HG02610 (cell line): ENCODE results near the gene MLLT3.

Experiments used
- ATAC-seq: cut with Tn5 transposase; IDR thresholded peaks from one replicate; pipeline ENCODE4 v1.9.1; 2021; ENCODE audit warnings: mild to moderate bottlenecking, moderate library complexity; ENCODE audit not compliant: unreplicated experiment

MLLT3 gene

DNA sequence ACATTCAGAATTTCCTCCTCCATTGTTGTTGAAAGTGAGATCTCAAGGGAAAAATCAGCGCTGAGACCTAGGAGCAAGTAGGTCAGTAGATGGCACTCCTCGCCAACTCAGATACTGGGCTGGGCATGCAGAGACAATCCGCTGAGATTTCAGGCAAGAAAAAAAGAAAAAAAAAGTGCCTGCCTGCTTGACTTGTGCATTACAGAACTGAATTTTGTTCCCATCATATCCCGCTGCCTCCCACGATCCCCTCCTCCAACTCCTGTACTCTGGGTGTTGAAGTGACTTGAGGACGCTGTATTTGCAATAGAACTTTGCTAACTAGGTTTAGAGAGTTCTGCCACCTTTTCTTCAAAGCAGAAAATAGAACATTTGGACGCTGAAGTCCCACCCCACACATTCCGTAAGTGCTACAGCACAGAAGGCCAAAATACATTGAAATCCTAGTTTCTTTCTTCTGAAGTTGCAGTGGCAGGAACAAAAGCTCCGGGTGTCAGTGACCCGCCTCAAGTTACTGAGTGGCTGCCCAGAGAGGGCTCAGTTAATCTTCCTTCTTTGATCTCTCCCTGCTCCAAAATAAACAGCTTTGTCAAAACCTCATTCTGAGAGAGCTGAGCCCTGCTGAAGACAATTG is 265.8 kb downstream of the MLLT3 start:
- ATAC-seq = no peak

GRCh38 chr9:20355022-20355421 is 267.3 kb downstream of the MLLT3 start:
- ATAC-seq = peak; percentile 80

DNA sequence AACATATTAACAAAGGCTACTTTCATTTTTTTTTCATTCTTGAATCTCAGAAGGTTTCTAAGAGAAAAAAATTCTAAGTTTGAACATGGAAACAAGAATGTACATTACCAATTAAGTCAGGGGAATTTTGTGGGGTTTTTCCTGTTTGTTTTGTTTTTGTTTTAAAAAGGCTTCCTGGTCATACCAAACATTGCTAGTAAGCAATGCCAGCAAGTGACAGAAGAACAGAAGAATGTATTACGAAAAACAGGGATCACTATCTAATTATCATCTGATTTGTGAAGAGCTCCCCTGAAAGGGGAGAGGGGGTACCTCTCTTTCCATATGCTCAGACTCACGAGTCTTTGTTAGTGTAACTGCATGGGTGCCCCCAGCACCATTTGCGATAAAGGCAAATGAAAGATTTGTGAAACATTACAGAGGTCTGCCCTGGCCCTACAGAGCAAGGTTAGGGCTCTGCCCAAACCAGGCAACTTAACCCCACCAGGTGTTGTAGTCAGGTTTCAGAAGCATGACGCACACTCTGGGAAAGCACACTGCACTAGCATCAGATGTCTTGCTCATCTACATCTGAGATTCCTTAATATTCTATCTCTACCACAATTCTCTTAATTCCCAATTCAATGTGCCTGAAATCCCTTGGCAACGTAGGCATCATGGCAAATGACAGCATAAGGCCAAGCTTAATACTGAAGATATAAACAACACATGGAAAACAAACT is 268.2 kb downstream of the MLLT3 start:
- peak; percentile 30 for ATAC-seq

DNA sequence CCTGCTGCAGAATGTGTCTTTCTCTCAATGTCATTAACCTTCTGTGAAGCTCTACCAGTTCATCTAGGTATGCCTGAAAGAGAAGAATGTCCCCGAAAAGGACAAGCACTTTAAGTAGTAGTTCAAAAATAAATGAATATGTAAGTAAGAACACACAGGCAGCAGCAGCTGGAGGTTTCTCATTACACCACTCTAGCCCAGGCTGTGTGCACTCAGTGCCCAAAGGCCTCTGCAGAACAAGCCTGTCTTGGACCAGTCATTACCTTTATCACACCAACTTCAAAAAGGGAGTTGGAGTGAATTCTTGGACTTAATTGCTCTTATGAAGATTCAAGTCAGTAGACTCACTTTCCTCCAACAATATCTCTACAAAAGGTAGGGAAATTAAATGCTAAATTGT is 268.8 kb downstream of the MLLT3 start:
- peak; percentile 59 for ATAC-seq

GRCh38 chr9:20352591-20352990 is 269.7 kb downstream of the MLLT3 start:
- no peak for ATAC-seq

DNA sequence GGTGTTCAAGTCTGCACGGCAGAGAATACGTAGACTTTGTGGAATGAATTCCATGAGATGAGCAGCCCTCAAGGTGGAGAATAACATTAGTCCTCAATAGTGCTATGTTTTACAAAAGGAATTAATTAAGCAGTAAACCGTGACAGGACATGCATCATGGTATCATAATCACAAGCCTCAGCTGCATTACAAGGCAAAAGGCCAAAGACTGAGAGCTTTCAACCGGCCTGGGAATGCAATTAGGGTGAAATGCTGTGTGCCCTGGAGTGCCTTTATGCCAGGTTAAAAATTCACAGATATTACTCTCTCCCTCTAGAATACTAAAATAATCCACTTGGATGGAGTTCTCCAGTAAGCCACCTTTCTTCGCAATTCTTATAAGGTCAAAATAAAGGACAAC is 270.6 kb downstream of the MLLT3 start:
- ATAC-seq = no peak

DNA sequence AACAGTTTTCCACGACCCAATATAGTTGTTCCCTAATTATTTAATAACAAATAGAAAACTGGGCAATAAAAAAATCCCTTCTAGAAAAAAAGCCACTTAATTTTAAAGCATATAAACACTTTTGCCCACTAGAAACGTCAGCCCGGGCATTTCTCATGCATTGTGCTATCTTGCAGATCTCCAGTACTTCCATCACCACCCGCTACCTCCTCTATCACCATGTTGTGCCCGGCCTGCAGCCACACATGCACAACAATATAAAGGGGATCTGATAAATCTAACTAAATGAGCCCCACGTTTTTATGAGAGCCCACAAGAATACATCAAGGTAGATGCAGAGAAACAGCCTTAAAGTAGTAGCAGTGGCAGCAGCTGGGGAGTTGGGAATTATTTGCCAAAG is 272.7 kb downstream of the MLLT3 start:
- ATAC-seq = no peak

DNA sequence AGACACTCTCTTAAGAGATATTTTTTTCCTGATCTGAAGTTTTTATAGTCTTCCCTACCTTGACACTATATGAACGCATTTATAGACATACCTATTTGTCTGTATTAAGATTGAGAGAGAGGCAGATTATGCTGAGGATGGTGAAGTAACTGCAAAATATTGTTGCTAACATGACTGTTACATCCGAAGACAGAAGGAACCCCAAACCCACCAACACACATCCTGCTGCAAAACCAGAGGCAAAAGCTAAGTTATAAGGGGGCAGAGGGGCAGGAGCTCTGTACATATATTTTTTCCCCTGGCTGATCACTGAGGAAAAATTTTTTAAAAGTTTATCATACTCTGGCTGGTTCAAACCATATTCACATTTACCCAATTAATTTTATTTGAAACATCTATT is 279.0 kb downstream of the MLLT3 start:
- no peak for ATAC-seq

GRCh38 chr9:20340511-20340861 is 281.8 kb downstream of the MLLT3 start:
- ATAC-seq = no peak

GRCh38 chr9:20335668-20336332 is 286.5 kb downstream of the MLLT3 start:
- ATAC-seq = no peak

DNA sequence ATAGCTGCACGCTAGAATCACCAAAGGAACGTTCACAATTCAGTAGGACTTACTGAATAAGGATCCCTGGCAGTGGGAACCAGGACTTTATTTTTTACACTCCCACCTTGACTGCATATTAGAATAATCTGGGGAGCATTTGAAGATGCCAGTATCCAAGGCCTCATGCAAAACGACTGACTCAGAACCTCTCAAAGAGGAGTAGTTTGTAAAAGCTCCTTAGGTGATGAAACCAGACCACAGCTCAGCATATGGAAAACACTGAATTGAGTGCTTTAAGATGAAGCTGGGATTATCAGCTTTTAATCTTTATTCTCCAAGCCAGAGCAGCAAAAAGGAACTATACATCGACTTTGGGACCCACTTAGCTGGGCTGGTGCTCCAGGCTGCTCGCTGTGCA is 288.3 kb downstream of the MLLT3 start:
- no peak for ATAC-seq

DNA sequence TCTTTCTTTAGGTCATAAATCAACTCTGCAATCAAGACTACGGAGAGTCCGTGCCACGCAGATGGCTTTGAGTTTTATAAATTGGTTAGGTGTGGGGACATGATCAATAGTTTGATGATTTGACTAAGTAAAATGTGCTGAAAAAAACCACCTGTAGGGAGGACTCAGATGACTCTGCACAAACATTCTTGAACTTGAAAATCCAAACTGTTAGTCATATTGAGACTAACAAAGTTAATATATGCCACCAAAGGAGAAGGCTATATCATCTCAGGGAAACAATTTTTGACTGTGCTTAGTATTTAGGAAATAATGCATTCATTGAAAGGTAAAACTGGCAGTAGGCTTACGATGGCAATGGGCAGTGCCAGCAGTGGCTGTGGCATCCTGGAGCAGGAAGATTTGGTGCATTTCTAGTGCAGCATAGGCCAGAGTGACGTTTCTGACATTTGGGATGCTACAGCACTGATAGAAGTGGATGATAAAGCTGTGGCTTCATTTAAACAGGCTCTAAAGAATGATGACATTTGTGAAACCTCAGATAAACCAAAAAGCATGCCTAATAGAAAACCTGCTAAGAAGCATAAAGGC is 291.1 kb downstream of the MLLT3 start:
- ATAC-seq = peak; percentile 86

- ATAC-seq = no peak
Measured at GRCh38 chr9:20330688-20331087, 291.6 kb downstream of the MLLT3 start.

GRCh38 chr9:20326516-20326915 is 295.8 kb downstream of the MLLT3 start:
- no peak for ATAC-seq

- no peak for ATAC-seq
Measured at GRCh38 chr9:20325008-20325407, 297.3 kb downstream of the MLLT3 start.

DNA sequence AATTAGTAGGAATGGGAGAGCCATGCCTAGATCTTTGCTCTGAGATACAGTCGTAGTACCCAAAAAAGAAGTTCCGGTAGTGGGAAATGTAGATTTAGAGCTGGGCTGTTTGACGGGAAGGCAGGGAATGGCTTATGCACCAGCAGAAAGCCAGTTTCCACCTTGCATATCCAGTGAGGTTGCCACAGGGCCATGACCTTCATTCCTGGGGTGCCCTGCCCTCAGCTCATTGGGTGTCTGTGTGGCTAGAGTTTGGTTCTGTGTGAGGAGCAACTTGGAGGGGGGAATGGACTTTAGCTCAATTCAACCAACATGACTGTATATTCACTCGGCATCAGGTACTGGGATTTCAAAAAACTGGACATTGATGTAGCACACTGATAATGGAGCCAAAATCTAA is 300.1 kb downstream of the MLLT3 start:
- ATAC-seq = no peak

DNA sequence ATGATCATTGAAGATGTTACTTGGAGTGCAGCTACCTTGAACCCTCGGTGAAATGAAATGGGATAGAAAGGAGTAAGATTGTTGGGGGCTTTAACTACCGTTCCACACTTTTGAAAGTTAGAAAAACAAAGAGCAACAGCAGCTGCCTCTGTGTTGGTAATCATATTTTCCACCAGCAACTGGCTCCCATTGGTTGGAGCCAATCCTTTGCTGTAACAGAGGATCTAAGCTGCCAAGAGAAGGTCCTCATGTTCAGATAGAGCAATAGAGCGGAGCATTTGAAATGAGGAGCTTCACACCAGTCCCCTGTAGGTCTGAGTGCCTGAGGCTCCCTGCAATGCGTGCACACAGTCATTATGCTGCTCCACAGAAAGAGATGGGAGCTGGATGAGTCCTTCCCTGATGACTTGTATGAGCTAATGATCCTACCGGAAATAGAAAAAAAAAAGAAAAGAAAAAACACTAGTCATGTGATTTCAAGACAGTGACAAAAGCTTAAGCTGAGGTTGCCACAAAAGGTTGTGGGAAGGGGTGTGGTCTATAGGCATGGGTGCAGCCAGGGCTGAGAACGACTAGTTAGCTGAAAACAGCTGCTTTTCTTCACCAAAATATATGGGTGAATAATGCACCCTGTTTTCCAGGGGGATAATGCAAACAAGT is 300.7 kb downstream of the MLLT3 start:
- ATAC-seq = no peak

GRCh38 chr9:20320921-20321320 is 301.4 kb downstream of the MLLT3 start:
- ATAC-seq = no peak

GRCh38 chr9:20319641-20320337 is 302.5 kb downstream of the MLLT3 start:
- no peak for ATAC-seq

DNA sequence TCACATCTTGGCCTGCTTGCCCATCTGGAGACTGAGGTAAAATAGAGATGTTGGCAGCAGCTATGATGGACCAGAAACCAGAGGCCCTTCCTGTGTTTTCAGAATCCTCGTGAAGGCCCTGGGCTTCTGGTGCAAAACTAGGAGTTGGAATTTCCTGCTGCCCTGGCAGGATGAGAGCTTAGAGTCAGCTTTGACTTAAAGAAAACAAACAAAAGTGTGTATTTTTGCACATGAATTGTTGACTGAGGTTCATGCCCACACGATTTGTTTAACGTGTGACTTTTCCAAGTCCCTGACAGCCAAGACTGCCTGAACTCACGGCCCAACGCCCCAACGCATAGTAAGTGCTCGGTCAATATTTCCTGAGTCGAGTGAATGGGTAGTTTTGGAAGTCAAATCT is 303.1 kb downstream of the MLLT3 start:
- no peak for ATAC-seq

DNA sequence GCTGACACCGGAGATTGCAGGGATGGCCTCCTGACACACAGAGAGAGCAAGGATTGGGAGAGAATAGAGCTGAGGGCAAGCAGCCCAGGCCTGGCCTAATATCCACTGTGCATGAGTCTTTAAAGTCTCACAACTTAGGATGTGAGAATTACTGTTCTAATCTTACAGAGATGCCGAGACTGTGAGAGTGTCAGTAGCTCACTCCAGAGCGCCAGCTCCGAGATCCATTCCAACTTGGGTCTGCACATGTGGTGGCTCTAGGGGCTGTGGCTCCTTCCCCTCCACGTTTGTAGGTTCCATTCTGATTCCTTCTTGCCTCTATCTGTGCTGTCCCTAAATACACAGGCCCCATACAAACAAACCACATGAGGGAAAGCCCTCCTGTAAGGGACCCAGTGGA is 304.6 kb downstream of the MLLT3 start:
- no peak for ATAC-seq
